Endothelial cell of umbilical vein (primary cell): ENCODE data around the gene CYCS. TPM values are rescaled to one million over a fixed set of nuclear protein-coding genes. Genes with fewer than 3 reads are reported as not detected.

Source experiments
- BruUV-seq: library from RNA; stranded (reverse); fragments of 400-500 nt; replicated peaks from 2 replicates; lab custom pipeline; 2021; lab: Mats Ljungman, UMichigan
- CTCF ChIA-PET: fragments of 300-600, 350-600 bp; sonication (Branson Sonifier 250); formaldehyde crosslinking; loops from one replicate; lab custom pipeline; 2021; ENCODE audit warnings: antibody characterized with exemption, inconsistent platforms; lab: Charles Lee
- POLR2A ChIA-PET: fragments of 300-600, 350-600 bp; sonication (Branson Sonifier 250); formaldehyde crosslinking; loops from one replicate; lab custom pipeline; 2021; ENCODE audit warnings: antibody characterized with exemption, inconsistent platforms; lab: Charles Lee
- DNase-seq: peaks from one replicate; pipeline ENCODE4 v3.0.0-alpha.2; 2011; ENCODE audit warnings: low read depth, low spot score
- FAIRE-seq: peaks from 2 replicates; lab custom pipeline; 2011; peaks lifted over from hg19 to GRCh38; lab: Jason Lieb, UNC
- H2AFZ ChIP-seq: 2 replicates; pipeline ENCODE4 v1.6.0; 2012; ENCODE audit warnings: low read depth, low read length, control low read depth, inconsistent platforms
- H3K27ac ChIP-seq: 2 replicates; pipeline ENCODE4 v1.5.1; 2011; ENCODE audit warnings: low read depth, mild to moderate bottlenecking, control low read depth, low read length, moderate library complexity; ENCODE audit not compliant: insufficient read depth
- H3K27me3 ChIP-seq, 2 experiments: 2 replicates each; pipeline versions ENCODE4 v1.6.0 to v1.6.1; 2011; ENCODE audit warnings: low read length in 2 of 2, mixed read lengths in 1 of 2; ENCODE audit not compliant: control insufficient read depth in 2 of 2, insufficient read depth in 2 of 2
- H3K36me3 ChIP-seq, 2 experiments: 2 replicates in 1 of 2; 3 replicates in 1 of 2; pipeline ENCODE4 v1.5.1; 2011; ENCODE audit warnings: low read length in 2 of 2, mild to moderate bottlenecking in 1 of 2, moderate library complexity in 1 of 2; ENCODE audit not compliant: control insufficient read depth in 2 of 2, insufficient read depth in 2 of 2; ENCODE audit errors: extremely low read depth in 1 of 2
- H3K4me1 ChIP-seq: 3 replicates; pipeline ENCODE4 v1.5.1; 2011; ENCODE audit warnings: mild to moderate bottlenecking, low read length; ENCODE audit not compliant: control insufficient read depth, insufficient read depth; ENCODE audit errors: extremely low read depth
- H3K4me2 ChIP-seq: 2 replicates; pipeline ENCODE4 v1.6.1; 2011; ENCODE audit warnings: low read length, control low read depth, mixed read lengths; ENCODE audit not compliant: insufficient read depth
- H3K4me3 ChIP-seq, 3 experiments: fragments of 200-600 bp in 1 of 3; sonication (generic), shearing (Covaris generic) in 1 of 3; replicated peaks in 1 of 3; 2 replicates each; pipeline ENCODE4 v1.5.1; 2011 to 2016; ENCODE audit warnings: control low read depth in 3 of 3, low read length in 3 of 3, mild to moderate bottlenecking in 2 of 3, inconsistent platforms in 1 of 3, low read depth in 1 of 3, moderate library complexity in 1 of 3; ENCODE audit not compliant: insufficient read depth in 1 of 3
- H3K79me2 ChIP-seq: 2 replicates; pipeline ENCODE4 v1.6.0; 2012; ENCODE audit warnings: low read length, inconsistent platforms; ENCODE audit not compliant: control insufficient read depth, insufficient read depth
- H3K9ac ChIP-seq: replicated peaks from 2 replicates; pipeline ENCODE3; 2011; ENCODE audit warnings: low read length, control low read depth; ENCODE audit not compliant: insufficient read depth; ENCODE audit errors: extremely low read depth
- H3K9me1 ChIP-seq: replicated peaks from 3 replicates; pipeline ENCODE4 v1.6.0; 2011; ENCODE audit warnings: mild to moderate bottlenecking, low read length; ENCODE audit not compliant: control insufficient read depth, insufficient read depth; ENCODE audit errors: extremely low read depth
- H3K9me3 ChIP-seq: replicated peaks from 2 replicates; pipeline ENCODE4 v1.5.1; 2012; ENCODE audit warnings: low read length, inconsistent platforms; ENCODE audit not compliant: control insufficient read depth, insufficient read depth
- H4K20me1 ChIP-seq: replicated peaks from 2 replicates; pipeline ENCODE3; 2011; ENCODE audit warnings: mild to moderate bottlenecking, low read length; ENCODE audit not compliant: control insufficient read depth, insufficient read depth; ENCODE audit errors: extremely low read depth
- EZH2 ChIP-seq: IDR thresholded peaks from 2 replicates; pipeline ENCODE4 v1.6.1; 2012; ENCODE audit warnings: borderline replicate concordance, low read depth, mild to moderate bottlenecking, moderate library complexity, low read length, inconsistent platforms; ENCODE audit not compliant: severe bottlenecking
- FOS ChIP-seq: IDR thresholded peaks from 2 replicates; pipeline ENCODE4 v1.6.1; 2011; ENCODE audit warnings: mild to moderate bottlenecking, low read length, moderate library complexity, borderline replicate concordance; ENCODE audit not compliant: insufficient read depth
- GATA2 ChIP-seq: IDR thresholded peaks from 2 replicates; pipeline ENCODE4 v1.7.0; 2011; ENCODE audit warnings: low read depth, mild to moderate bottlenecking, moderate library complexity, mixed read lengths, low read length; ENCODE audit not compliant: insufficient read length, insufficient read depth
- JUN ChIP-seq: IDR thresholded peaks from 2 replicates; pipeline ENCODE4 v1.6.1; 2011; ENCODE audit warnings: borderline replicate concordance, low read depth; ENCODE audit not compliant: insufficient read length, insufficient read depth
- MYC ChIP-seq: IDR thresholded peaks from one replicate; pipeline ENCODE4 v1.6.1; 2011; ENCODE audit warnings: mild to moderate bottlenecking, low read depth, low read length
- POLR2A ChIP-seq: IDR thresholded peaks from 2 replicates; pipeline ENCODE4 v1.6.1; 2012; ENCODE audit warnings: low read depth, mild to moderate bottlenecking, control low read depth, low read length
- POLR2AphosphoS5 ChIP-seq: IDR thresholded peaks from 2 replicates; pipeline ENCODE4 v1.6.1; 2012; ENCODE audit warnings: low read depth, mild to moderate bottlenecking, control low read depth, low read length, moderate library complexity; ENCODE audit not compliant: insufficient read depth
- dilution Hi-C: fragments of 300-500 bp; cut with MboI; formaldehyde crosslinking; loops from one replicate; pipeline ENCODE4 v1.15.0; 2019; ENCODE audit warnings: low sequenced_read_pairs; ENCODE audit not compliant: extremely low pct_ligation_motif_present
- intact Hi-C: fragments of 100-400 bp; cut with micrococcal nuclease; formaldehyde crosslinking; loops from one replicate; pipeline ENCODE4 v1.10.0; 2022
- polyA plus RNA-seq, 4 experiments: library from polyadenylated mRNA; depleted of rRNA in 3 of 4; stranded (reverse) in 3 of 4; unstranded in 1 of 4; fragments of >200 nt; gene quantifications; 2 replicates each; pipeline versions ENCODE4 v1.2.1 to v1.2.3, GENCODE V29; 2011 to 2012; ENCODE audit warnings: missing spikeins in 1 of 4
- total RNA-seq: library from RNA; stranded (reverse); gene quantifications from 2 replicates; pipeline ENCODE4 v1.2.3, GENCODE V29; 2021
- TF ChIP-seq, protein P1 (sequence below): IDR thresholded peaks from 2 replicates; pipeline ENCODE4 v1.6.1; 2011; ENCODE audit not compliant: insufficient read depth, insufficient read length
- TF ChIP-seq, protein P2 (sequence below), 2 donors: IDR thresholded peaks; 1 replicate in 1 of 2; 2 replicates in 1 of 2; pipeline ENCODE4 v1.5.1; 2011; ENCODE audit warnings: low read length in 2 of 2, mild to moderate bottlenecking in 2 of 2, moderate library complexity in 2 of 2, control low read depth in 1 of 2, inconsistent platforms in 1 of 2, low read depth in 1 of 2; ENCODE audit not compliant: insufficient read depth in 1 of 2; ENCODE audit errors: extremely low read depth in 1 of 2

CYCS gene
- total and polyA plus RNA-seq, 2 donors (not counting 3 experiments of a cell fraction or from before 2014, with no cell fraction given) = 21.4 to 134 TPM

DNA sequence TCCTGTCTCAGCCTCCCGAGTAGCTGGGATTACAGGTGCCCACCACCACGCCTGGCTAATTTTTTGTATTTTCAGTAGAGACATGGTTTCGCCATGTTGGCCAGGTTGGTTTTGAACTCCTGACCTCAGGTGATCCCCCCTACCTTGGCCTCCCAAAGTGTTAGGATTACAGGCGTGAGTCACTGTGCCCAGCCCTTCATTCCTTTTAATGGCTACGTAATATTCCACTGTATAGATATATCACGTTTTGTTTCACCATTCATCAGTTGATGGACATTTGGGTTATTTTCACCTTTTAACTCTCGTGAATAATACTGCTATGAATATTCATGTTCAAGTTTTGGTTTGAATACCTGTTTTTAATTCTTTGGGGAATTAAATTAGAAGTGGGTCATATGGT, 44.6 kb upstream of the CYCS start:
- Histone ChIP-seq H3K9ac (no peak overlapping the region), H3K4me1 (no peaks in the 10 kb centered on the region), H3K4me2 (no peak overlapping the region), H3K36me3 (no peaks in the 10 kb centered on the region), H3K27me3 (no peaks in the 10 kb centered on the region), H3K27ac (no peak overlapping the region), H4K20me1 (no peaks in the 10 kb centered on the region), H3K9me1 (no peaks in the 10 kb centered on the region), H2AFZ (no peak overlapping the region), H3K9me3 (no peaks in the 10 kb centered on the region), H3K79me2 (no peaks in the 10 kb centered on the region), H3K4me3 (no peak overlapping the region)
- intact Hi-C loops (no loop called here), dilution Hi-C loops (no loop called here)
- ChIA-PET POLR2A (no interaction called here), CTCF (no interaction called here)
- FAIRE-seq (no peak), DNase-seq (no peak)
- BruUV-seq = no TSS peak
- TF ChIP-seq GATA2 (no peak), POLR2A (no peak)

DNA sequence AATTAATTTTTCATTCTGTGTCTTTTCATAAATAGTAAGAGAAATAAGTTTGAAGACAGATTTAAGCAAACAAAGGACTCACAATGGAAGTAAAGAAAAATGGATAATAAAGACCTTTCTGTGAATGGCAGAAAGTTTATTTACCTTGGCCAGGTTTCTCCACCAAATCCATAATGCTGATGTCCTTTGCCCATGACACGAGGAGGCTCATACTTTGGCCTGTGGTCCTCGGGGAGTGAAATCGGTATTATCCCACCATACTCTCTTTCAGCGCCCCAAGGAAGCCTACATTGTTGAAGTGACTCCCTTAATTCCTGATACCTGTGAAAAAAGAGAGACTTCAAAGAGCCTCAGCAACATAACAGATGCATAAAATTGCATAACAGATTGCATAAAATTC, 43.1 kb upstream of the CYCS start:
- POLR2A ChIA-PET = no interaction called here
- TF ChIP-seq EZH2 (no peak), GATA2 (no peak), FOS (no peak), MYC (no peak), POLR2A (no peak), POLR2AphosphoS5 (no peak), JUN (no peak)
- TF ChIP-seq, protein P1, sequence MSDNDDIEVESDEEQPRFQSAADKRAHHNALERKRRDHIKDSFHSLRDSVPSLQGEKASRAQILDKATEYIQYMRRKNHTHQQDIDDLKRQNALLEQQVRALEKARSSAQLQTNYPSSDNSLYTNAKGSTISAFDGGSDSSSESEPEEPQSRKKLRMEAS = no peak
- TF ChIP-seq, protein P2, sequence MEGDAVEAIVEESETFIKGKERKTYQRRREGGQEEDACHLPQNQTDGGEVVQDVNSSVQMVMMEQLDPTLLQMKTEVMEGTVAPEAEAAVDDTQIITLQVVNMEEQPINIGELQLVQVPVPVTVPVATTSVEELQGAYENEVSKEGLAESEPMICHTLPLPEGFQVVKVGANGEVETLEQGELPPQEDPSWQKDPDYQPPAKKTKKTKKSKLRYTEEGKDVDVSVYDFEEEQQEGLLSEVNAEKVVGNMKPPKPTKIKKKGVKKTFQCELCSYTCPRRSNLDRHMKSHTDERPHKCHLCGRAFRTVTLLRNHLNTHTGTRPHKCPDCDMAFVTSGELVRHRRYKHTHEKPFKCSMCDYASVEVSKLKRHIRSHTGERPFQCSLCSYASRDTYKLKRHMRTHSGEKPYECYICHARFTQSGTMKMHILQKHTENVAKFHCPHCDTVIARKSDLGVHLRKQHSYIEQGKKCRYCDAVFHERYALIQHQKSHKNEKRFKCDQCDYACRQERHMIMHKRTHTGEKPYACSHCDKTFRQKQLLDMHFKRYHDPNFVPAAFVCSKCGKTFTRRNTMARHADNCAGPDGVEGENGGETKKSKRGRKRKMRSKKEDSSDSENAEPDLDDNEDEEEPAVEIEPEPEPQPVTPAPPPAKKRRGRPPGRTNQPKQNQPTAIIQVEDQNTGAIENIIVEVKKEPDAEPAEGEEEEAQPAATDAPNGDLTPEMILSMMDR (IDR thresholded peaks at IDR 0.05; ENCODE audit: extremely low read depth in 1 of 2, insufficient read depth in 1 of 2, low read depth in 1 of 2, low read length in 2 of 2) = no peak
- dilution Hi-C loops = no loop called here

More for the DNA sequence above, 43.1 kb upstream of the CYCS start:
- BruUV-seq = no TSS peak
- Histone ChIP-seq H3K27me3 (no peaks in the 10 kb centered on the region), H3K79me2 (no peaks in the 10 kb centered on the region), H3K9ac (no peak overlapping the region), H3K36me3 (no peaks in the 10 kb centered on the region), H3K4me1 (no peaks in the 10 kb centered on the region), H3K4me3 (no peak overlapping the region), H2AFZ (no peak overlapping the region), H3K9me1 (no peaks in the 10 kb centered on the region), H3K9me3 (no peaks in the 10 kb centered on the region), H4K20me1 (no peaks in the 10 kb centered on the region), H3K27ac (no peak overlapping the region), H3K4me2 (no peak overlapping the region)
- CTCF ChIA-PET = no interaction called here
- DNase-seq = no peak
- intact Hi-C loops = no loop called here
- FAIRE-seq = no peak
